Suprapubic skin (tissue), 4 donors: Measurements from ENCODE around the gene ETV7. TPM values are rescaled to one million over a fixed set of nuclear protein-coding genes. Genes with fewer than 3 reads are reported as not detected.
"Not testable (repeated sequence)": the region's sequence is repeated elsewhere in the genome, so short reads cannot be mapped to it uniquely, and the experiment has no call there.

ENCODE experiments used
- DNase-seq, 2 donors: peaks; one replicate each; pipeline ENCODE4 v3.0.0-alpha.2; 2019; ENCODE audit warnings: low spot score in 2 of 2
- H3K27ac ChIP-seq: fragments of 200-600 bp; sonication (generic); one replicate; pipeline ENCODE4 v1.5.1; 2019
- H3K27me3 ChIP-seq: fragments of 200-600 bp; sonication (generic); one replicate; pipeline ENCODE4 v1.5.1; 2019
- H3K36me3 ChIP-seq: fragments of 200-600 bp; sonication (generic); one replicate; pipeline ENCODE4 v1.5.1; 2019
- H3K4me1 ChIP-seq: fragments of 200-600 bp; sonication (generic); one replicate; pipeline ENCODE4 v1.5.1; 2019
- H3K4me3 ChIP-seq: fragments of 200-600 bp; sonication (generic); one replicate; pipeline ENCODE4 v1.5.1; 2019; ENCODE audit warnings: mild to moderate bottlenecking
- H3K9me3 ChIP-seq: fragments of 200-600 bp; sonication (generic); one replicate; pipeline ENCODE4 v1.5.1; 2019
- EP300 ChIP-seq: sonication (generic); formaldehyde crosslinking; IDR thresholded peaks from one replicate; pipeline ENCODE4 v1.6.1; 2017; ENCODE audit warnings: antibody characterized with exemption
- POLR2A ChIP-seq, 2 donors: fragments of 450-650 bp; IDR thresholded peaks; one replicate each; pipeline ENCODE4 v1.6.1; 2017; ENCODE audit warnings: antibody characterized with exemption in 2 of 2, mild to moderate bottlenecking in 2 of 2, moderate library complexity in 2 of 2
- POLR2AphosphoS5 ChIP-seq, 3 donors: sonication (generic); formaldehyde crosslinking; IDR thresholded peaks; one replicate each; pipeline ENCODE4 v1.6.1; 2017; ENCODE audit warnings: antibody characterized with exemption in 3 of 3
- WGBS: methylation state at CpG from one replicate; pipeline ENCODE4 v1.1.5; 2018; 5-methylcytosine and 5-hydroxymethylcytosine counted together
- total RNA-seq, 4 donors: library from RNA; depleted of rRNA; stranded (reverse); fragments of >200 nt; gene quantifications; one replicate each; pipeline ENCODE4 v1.1.0, GENCODE V29; 2016
- TF ChIP-seq, protein P1 (sequence below), 2 donors: fragments of 200-600 bp in 1 of 2; fragments of 450-650 bp in 1 of 2; sonication (generic) in 1 of 2; IDR thresholded peaks; one replicate each; pipeline ENCODE4 v1.5.1; 2016 to 2019; ENCODE audit warnings: antibody characterized with exemption in 2 of 2, mild to moderate bottlenecking in 1 of 2, moderate library complexity in 1 of 2

The ETV7 gene
- total RNA-seq, 4 donors from 2014 or later, result 5.9 to 13.0 (median 9.5) TPM

DNA sequence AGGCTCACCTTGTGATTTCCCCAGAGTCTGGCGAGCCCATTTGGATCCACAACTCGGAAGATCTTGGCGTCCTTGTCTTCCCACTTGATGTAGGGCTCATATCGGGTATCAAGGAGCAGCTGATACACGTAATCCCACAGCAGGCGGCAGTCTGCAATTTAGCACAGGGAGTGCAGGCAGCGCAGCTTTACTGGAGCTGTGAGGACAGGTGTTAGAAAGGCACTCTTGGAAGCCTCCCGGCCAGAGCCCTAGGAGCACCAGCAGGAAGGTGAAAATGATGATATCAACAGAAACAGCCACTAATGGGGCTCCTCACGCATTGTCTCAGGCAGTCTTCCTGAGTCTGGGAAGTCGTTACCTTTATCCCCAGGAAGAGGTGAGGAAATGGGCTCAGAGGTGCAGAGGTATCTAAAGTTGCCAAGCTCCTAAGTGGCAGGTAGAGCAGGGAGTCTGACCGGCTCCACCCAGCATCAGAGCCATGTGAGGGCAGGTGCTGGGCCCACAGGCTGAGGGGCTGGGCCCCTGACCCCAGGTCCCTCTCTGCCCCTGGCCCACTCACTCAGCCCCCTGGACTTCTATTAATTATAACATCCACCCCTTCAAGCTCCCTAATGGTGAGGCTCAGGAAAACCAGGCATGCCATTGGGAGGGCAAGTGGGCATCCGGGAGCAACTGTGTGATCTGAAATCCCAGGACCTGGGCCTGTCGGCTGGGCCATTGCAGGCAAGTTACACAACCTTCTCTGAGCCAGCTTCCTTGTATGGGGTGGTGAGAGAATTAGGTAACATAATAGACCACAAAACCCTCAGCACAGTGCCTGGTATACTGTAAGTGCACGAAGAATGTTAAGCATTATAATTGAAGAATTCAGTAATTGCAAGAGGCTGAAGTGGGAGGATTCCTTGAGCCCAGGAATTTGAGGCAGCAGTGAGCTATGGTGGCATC lies 18.3 kb downstream of the ETV7 start:
- no peak overlapping the region for H3K4me3 ChIP-seq
- no peak overlapping the region for H3K27ac ChIP-seq
- H3K4me1 ChIP-seq, result peaks cover 8% of the 10 kb centered on the region
- H3K9me3 ChIP-seq, result no peaks in the 10 kb centered on the region
- DNase-seq, result no peak
- no peaks in the 10 kb centered on the region for H3K27me3 ChIP-seq
- H3K36me3 ChIP-seq, result no peaks in the 10 kb centered on the region
- TF ChIP-seq POLR2A (IDR thresholded peaks at IDR 0.05), result no peak
- TF ChIP-seq EP300, result no peak
- TF ChIP-seq, protein P1, sequence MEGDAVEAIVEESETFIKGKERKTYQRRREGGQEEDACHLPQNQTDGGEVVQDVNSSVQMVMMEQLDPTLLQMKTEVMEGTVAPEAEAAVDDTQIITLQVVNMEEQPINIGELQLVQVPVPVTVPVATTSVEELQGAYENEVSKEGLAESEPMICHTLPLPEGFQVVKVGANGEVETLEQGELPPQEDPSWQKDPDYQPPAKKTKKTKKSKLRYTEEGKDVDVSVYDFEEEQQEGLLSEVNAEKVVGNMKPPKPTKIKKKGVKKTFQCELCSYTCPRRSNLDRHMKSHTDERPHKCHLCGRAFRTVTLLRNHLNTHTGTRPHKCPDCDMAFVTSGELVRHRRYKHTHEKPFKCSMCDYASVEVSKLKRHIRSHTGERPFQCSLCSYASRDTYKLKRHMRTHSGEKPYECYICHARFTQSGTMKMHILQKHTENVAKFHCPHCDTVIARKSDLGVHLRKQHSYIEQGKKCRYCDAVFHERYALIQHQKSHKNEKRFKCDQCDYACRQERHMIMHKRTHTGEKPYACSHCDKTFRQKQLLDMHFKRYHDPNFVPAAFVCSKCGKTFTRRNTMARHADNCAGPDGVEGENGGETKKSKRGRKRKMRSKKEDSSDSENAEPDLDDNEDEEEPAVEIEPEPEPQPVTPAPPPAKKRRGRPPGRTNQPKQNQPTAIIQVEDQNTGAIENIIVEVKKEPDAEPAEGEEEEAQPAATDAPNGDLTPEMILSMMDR (IDR thresholded peaks at IDR 0.05), result no peak
- TF ChIP-seq POLR2AphosphoS5 (IDR thresholded peaks at IDR 0.05), result no peak
- 87% methylated on average over 13 of the region's 14 CpGs for WGBS

DNA sequence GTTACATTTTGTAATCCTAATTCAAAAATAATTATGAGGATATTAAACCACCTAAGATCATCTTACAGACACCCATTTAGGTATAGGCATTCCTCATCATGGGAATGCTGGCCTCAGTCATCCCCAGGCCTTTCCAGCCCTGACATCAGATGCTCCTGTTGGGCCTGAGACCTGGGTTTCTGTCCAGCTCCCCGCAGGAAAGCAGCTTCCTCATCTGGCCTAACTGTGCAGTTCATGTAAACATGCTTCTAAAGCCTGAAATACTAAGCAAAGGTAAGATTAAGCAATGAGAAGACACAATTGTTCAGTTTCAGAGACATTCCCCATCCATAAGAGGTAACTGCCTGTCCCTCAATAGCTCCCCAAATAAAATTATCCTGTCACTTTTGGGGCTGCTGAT lies 19.0 kb downstream of the ETV7 start:
- H3K27me3 ChIP-seq, result no peaks in the 10 kb centered on the region
- no peak for TF ChIP-seq EP300
- TF ChIP-seq POLR2AphosphoS5 (IDR thresholded peaks at IDR 0.05), result no peak
- TF ChIP-seq, protein P1 (IDR thresholded peaks at IDR 0.05), result no peak
- no peak for TF ChIP-seq POLR2A (IDR thresholded peaks at IDR 0.05)
- no peak overlapping the region for H3K27ac ChIP-seq
- no peaks in the 10 kb centered on the region for H3K9me3 ChIP-seq
- H3K4me1 ChIP-seq, result no peaks in the 10 kb centered on the region
- H3K4me3 ChIP-seq, result no peak overlapping the region
- no peak for DNase-seq
- 62% methylated on average over 1 of the region's 1 CpG for WGBS
- no peaks in the 10 kb centered on the region for H3K36me3 ChIP-seq

DNA sequence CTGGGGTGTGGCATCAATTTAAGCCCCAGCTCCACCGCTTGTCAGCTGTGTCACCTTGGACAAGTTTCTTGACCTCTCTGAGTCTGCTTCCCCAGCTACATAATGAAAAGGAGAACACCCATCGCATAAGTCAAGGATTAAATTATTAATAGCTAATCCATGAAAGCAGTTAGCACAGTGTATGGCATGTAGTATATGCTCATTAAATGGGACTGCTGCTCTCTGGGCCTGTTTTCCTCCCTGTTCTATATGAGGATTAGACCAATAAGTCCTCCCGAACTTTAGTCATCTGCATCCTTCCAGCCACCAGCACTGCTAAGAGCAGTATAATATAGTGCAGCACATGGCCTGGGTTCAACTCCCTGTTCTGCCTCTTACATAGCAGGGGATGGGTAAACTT lies 19.7 kb downstream of the ETV7 start:
- TF ChIP-seq POLR2AphosphoS5 (IDR thresholded peaks at IDR 0.05), result no peak
- no peak for TF ChIP-seq POLR2A (IDR thresholded peaks at IDR 0.05)
- TF ChIP-seq, protein P1 (IDR thresholded peaks at IDR 0.05), result no peak
- TF ChIP-seq EP300, result no peak
- H3K36me3 ChIP-seq, result no peaks in the 10 kb centered on the region
- WGBS, result 95% methylated on average over 3 of the region's 3 CpGs

DNA sequence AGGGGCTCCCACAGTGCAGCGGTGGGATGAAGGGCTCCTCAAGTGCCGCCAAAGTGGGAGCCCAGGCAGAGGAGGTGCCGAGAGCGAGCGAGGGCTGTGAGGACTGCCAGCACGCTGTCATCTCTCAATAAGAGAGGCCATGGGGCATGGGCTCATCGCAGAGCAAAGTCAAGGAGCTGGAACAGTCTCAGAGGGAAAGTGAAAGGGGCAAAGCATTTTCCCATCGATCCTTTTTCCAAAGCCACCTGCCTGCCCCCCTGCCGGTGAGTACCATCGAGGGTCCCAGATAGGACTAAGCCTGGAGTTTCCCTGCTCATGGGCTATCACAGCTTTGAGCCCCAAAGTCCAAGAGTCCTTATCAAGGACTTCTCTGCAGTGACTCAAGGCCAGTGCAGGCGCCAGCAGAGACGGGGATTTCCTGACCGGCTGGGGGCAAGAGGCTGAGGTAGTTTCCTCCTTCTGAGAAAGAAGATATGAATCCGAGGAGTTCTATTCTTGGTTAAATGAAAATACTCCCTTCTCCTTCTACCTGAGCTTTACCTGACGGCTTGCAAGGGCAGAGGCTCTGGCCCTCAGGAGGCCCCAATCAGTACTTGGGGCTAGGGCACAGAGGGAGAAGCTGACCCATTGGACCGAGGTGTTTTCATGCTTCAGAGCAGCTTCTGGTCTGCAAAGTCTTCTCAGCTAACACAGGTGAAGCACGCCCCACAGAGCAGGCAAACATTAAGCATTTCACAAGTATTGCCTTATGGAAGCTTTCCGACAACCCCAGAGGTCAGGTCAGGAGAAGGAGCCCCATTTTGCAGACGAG lies 22.6 kb downstream of the ETV7 start:
- Histone ChIP-seq H3K36me3 (no peaks in the 10 kb centered on the region), H3K4me3 (no peak overlapping the region), H3K4me1 (peaks cover 8% of the 10 kb centered on the region), H3K9me3 (no peaks in the 10 kb centered on the region), H3K27me3 (no peaks in the 10 kb centered on the region), H3K27ac (no peak overlapping the region)
- WGBS, result 76% methylated on average over 18 of the region's 19 CpGs
- TF ChIP-seq EP300, result no peak
- DNase-seq, result no peak

More for the DNA sequence above, 19.7 kb downstream of the ETV7 start:
- no peak overlapping the region for H3K4me3 ChIP-seq
- no peak overlapping the region for H3K27ac ChIP-seq
- DNase-seq, result no peak
- no peaks in the 10 kb centered on the region for H3K4me1 ChIP-seq
- no peaks in the 10 kb centered on the region for H3K27me3 ChIP-seq
- no peaks in the 10 kb centered on the region for H3K9me3 ChIP-seq

DNA sequence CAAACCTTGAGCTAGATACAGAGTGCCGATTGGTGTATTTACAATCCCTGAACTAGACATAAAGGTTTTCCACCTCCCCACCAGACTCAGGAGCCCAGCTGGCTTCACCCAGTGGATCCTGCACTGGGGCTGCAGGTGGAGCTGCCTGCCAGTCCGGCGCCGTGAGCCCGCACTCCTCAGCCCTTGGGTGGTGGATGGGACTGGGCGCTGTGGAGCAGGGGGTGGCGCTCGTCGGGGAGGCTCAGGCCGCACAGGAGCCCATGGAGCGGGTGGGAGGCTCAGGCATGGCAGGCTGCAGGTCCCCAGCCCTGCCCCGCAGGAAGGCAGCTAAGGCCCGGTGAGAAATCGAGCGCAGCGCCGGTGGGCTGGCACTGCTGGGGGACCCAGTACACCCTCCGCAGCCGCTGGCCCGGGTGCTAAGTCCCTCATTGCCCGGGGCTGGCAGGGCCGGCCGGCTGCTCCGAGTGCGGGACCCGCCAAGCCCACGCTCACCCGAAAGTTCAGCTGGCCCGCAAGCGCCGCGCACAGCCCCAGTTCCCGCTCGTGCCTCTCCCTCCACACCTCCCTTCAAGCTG lies 23.3 kb downstream of the ETV7 start:
- WGBS, result 91% methylated on average over 14 of the region's 34 CpGs
- not testable (repeated sequence) for H3K36me3 ChIP-seq, H3K27me3 ChIP-seq, H3K27ac ChIP-seq, H3K4me3 ChIP-seq, H3K4me1 ChIP-seq, H3K9me3 ChIP-seq, DNase-seq

DNA sequence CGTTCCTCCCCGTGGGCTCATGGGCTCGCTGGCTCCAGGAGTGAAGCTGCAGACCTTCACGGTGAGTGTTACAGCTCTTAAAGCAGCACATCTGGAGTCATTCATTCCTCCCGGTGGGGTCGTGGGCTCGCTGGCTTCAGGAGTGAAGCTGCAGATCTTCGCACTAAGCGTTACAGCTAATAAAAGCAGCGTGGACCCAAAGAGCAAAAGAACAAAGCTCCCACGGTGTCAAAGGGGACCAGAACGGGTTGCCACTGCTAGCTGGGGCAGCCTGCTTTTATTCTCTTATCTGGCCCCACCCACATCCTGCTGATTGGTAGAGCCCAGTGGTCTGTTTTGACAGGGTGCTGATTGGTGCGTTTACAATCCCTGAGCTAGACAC lies 24.1 kb downstream of the ETV7 start:
- H3K27ac ChIP-seq, DNase-seq, H3K9me3 ChIP-seq, H3K36me3 ChIP-seq, H3K27me3 ChIP-seq, H3K4me3 ChIP-seq: not testable (repeated sequence)
- H3K4me1 ChIP-seq, result peaks cover 12% of the 10 kb centered on the region
- 76% methylated on average over 13 of the region's 13 CpGs for WGBS
